Trophoblast cell (in vitro differentiated cells and primary cell): Measurements from ENCODE around the gene CA12. TPM values are rescaled to one million over a fixed set of nuclear protein-coding genes. Genes with fewer than 3 reads are reported as not detected.

Source experiments
- DNase-seq, 2 donors: peaks; one replicate each; pipeline ENCODE4 v3.0.0-alpha.2; 2016
- H2AFZ ChIP-seq: 2 replicates; pipeline ENCODE4 v1.6.1; 2013; ENCODE audit warnings: low read length, moderate library complexity, mild to moderate bottlenecking; ENCODE audit not compliant: insufficient read depth, poor library complexity
- H2AK5ac ChIP-seq: 2 replicates; pipeline ENCODE4 v1.6.1; 2013; ENCODE audit warnings: mild to moderate bottlenecking, low read length
- H2BK120ac ChIP-seq: 2 replicates; pipeline ENCODE4 v1.6.1; 2013; ENCODE audit warnings: low read length, mild to moderate bottlenecking, moderate library complexity; ENCODE audit not compliant: insufficient read depth, poor library complexity
- H2BK12ac ChIP-seq: 2 replicates; pipeline ENCODE4 v1.6.1; 2013; ENCODE audit warnings: mild to moderate bottlenecking, low read length, moderate library complexity
- H2BK5ac ChIP-seq: 2 replicates; pipeline ENCODE4 v1.6.1; 2013; ENCODE audit warnings: low read length, low read depth, moderate library complexity, mild to moderate bottlenecking; ENCODE audit not compliant: poor library complexity
- H3K14ac ChIP-seq: 2 replicates; pipeline ENCODE4 v1.6.1; 2013; ENCODE audit warnings: mild to moderate bottlenecking, low read length
- H3K18ac ChIP-seq: 2 replicates; pipeline ENCODE4 v1.6.1; 2013; ENCODE audit warnings: mild to moderate bottlenecking, low read length
- H3K23ac ChIP-seq: 2 replicates; pipeline ENCODE4 v1.6.1; 2013; ENCODE audit warnings: low read length
- H3K27ac ChIP-seq: 2 replicates; pipeline ENCODE4 v1.5.1; 2013; ENCODE audit warnings: low read depth, mild to moderate bottlenecking, inconsistent platforms, low read length, moderate library complexity
- H3K27me3 ChIP-seq: 2 replicates; pipeline ENCODE4 v1.6.1; 2013; ENCODE audit warnings: inconsistent platforms, mild to moderate bottlenecking, low read length, moderate library complexity; ENCODE audit not compliant: insufficient read depth
- H3K36me3 ChIP-seq, 2 experiments: 1 replicate in 1 of 2; 2 replicates in 1 of 2; pipeline ENCODE4 v1.6.1; 2013; ENCODE audit warnings: low read length in 2 of 2, mild to moderate bottlenecking in 2 of 2, moderate library complexity in 1 of 2; ENCODE audit not compliant: insufficient read depth in 2 of 2, control insufficient read depth in 1 of 2
- H3K4ac ChIP-seq: 2 replicates; pipeline ENCODE4 v1.6.1; 2013; ENCODE audit warnings: low read depth, mild to moderate bottlenecking, low read length, moderate library complexity
- H3K4me1 ChIP-seq, 2 experiments: 1 replicate in 1 of 2; 2 replicates in 1 of 2; pipeline ENCODE4 v1.6.1; 2013; ENCODE audit warnings: low read length in 2 of 2, mild to moderate bottlenecking in 2 of 2, moderate library complexity in 1 of 2; ENCODE audit not compliant: insufficient read depth in 2 of 2, control insufficient read depth in 1 of 2
- H3K4me2 ChIP-seq: 2 replicates; pipeline ENCODE4 v1.6.1; 2013; ENCODE audit warnings: inconsistent platforms, mild to moderate bottlenecking, low read length, moderate library complexity
- H3K4me3 ChIP-seq: 2 replicates; pipeline ENCODE4 v1.5.1; 2013; ENCODE audit warnings: mild to moderate bottlenecking, low read depth, low read length, inconsistent platforms
- H3K79me1 ChIP-seq: one replicate; pipeline ENCODE4 v1.6.1; 2013; ENCODE audit warnings: low read length
- H3K79me2 ChIP-seq: 2 replicates; pipeline ENCODE4 v1.6.1; 2013; ENCODE audit warnings: low read length, mild to moderate bottlenecking; ENCODE audit not compliant: control insufficient read depth, insufficient read depth, poor library complexity
- H3K9ac ChIP-seq: 2 replicates; pipeline ENCODE4 v1.6.1; 2013; ENCODE audit warnings: mild to moderate bottlenecking, low read length
- H3K9me3 ChIP-seq: 2 replicates; pipeline ENCODE4 v1.6.1; 2013; ENCODE audit warnings: low read depth, mild to moderate bottlenecking, control low read depth, inconsistent platforms, low read length; ENCODE audit not compliant: insufficient read depth
- H4K12ac ChIP-seq: 2 replicates; pipeline ENCODE4 v1.6.1; 2013; ENCODE audit warnings: low read depth, mild to moderate bottlenecking, low read length, moderate library complexity
- H4K8ac ChIP-seq: 2 replicates; pipeline ENCODE4 v1.6.1; 2013; ENCODE audit warnings: low read depth, mild to moderate bottlenecking, low read length, moderate library complexity
- H4K91ac ChIP-seq: one replicate; pipeline ENCODE4 v1.6.1; 2013; ENCODE audit warnings: low read depth, mild to moderate bottlenecking, low read length, moderate library complexity
- WGBS: extraction: QIAGEN DNeasy Blood & Tissue Kit; methylation state at CpG from one replicate; pipeline ENCODE4 v1.1.7; 2013; ENCODE audit warnings: missing lambda C conversion rate; ENCODE audit not compliant: insufficient read length, insufficient coverage; ENCODE audit errors: extremely low coverage; 5-methylcytosine and 5-hydroxymethylcytosine counted together
- polyA plus RNA-seq: library from polyadenylated mRNA; stranded (reverse); fragments of 200-250 nt; gene quantifications from 2 replicates; pipeline ENCODE4 v1.2.3, GENCODE V29; 2013

Gene CA12
- 3.5 and 3.7 TPM in 2 replicates for polyA plus RNA-seq

- H3K27ac ChIP-seq = no peak within 1 kb of the TSS
- no peak within 1 kb of the TSS for H2BK12ac ChIP-seq
- peaks cover 28 to 36% of the 10 kb centered on the region in 2 experiments for H3K4me1 ChIP-seq
- no peak within 1 kb of the TSS for H3K23ac ChIP-seq
- H2BK5ac ChIP-seq = no peak within 1 kb of the TSS
- H3K36me3 ChIP-seq = no peaks in the 10 kb centered on the region
- H4K8ac ChIP-seq = peak within 1 kb of the TSS; percentile 7
- no peak within 1 kb of the TSS for H4K12ac ChIP-seq
- no peak within 1 kb of the TSS for H3K9ac ChIP-seq
- H2AFZ ChIP-seq = peak within 1 kb of the TSS; percentile 32
- DNase-seq = peak; percentile 24 to 71
- no peak within 1 kb of the TSS for H2AK5ac ChIP-seq
- H3K4me3 ChIP-seq = peak within 1 kb of the TSS; percentile 71
- no peak within 1 kb of the TSS for H4K91ac ChIP-seq
- H3K14ac ChIP-seq = no peak within 1 kb of the TSS
- H3K18ac ChIP-seq = no peak within 1 kb of the TSS
- H3K9me3 ChIP-seq = peaks cover 2% of the 10 kb centered on the region
- no peaks in the 10 kb centered on the region for H3K27me3 ChIP-seq
- H3K79me1 ChIP-seq = peaks cover 2% of the 10 kb centered on the region
- peak within 1 kb of the TSS; percentile 14 for H2BK120ac ChIP-seq
- H3K4ac ChIP-seq = no peak within 1 kb of the TSS
- no CpG with 5 or more reads among the region's 58 CpGs for WGBS
- peaks cover 3% of the 10 kb centered on the region for H3K79me2 ChIP-seq
- peak within 1 kb of the TSS; percentile 81 for H3K4me2 ChIP-seq
Observed at GRCh38 chr15:63381301-63382204, at the start of gene CA12. Gene CA12 (minus strand): TSS chr15:63381846. CDS start chr15:63381720, 126 bp downstream.

DNA sequence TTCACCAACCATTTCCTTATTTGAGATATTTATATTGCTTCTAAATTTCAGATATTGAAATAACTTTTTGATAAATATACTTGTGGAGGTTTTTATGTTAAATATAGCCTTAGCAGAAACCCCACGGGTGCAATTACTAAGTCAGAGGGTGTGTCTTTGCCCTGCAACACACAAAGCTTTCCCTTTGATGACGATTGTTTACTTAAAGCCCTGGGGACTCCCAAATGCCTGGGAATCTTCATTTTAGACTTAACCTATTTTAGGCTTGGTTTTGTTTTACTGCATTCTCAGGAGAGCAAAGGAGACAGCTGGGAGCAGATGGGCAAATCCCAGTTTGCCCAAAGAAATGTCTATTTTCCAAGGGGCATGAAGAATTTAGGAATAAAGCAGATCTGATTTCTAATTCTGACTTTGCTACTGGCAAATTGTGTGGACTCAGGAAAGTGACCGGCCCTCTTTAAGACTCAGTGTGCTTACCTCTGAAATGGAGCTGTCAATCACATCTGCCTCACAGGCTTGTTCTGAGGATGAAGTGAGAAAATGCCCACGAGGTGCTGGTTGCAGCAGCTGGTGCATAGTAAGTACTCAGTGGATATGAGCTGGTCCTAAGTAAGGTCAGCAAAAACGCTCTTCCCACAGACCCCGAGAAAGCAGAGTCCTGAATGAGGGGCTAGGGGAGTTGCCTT lies 49.3 kb upstream of the CA12 start:
- H3K27ac ChIP-seq = no peak overlapping the region
- H3K36me3 ChIP-seq = no peaks in the 10 kb centered on the region
- no peak overlapping the region for H2BK120ac ChIP-seq
- no peak overlapping the region for H3K14ac ChIP-seq
- no peak overlapping the region for H3K4ac ChIP-seq
- H2BK12ac ChIP-seq = no peak overlapping the region
- H3K4me3 ChIP-seq = no peak overlapping the region
- no peaks in the 10 kb centered on the region for H3K4me1 ChIP-seq
- H3K4me2 ChIP-seq = no peak overlapping the region
- no peak overlapping the region for H3K9ac ChIP-seq
- H3K9me3 ChIP-seq = peaks cover 3% of the 10 kb centered on the region
- H4K91ac ChIP-seq = no peak overlapping the region
- no peak for DNase-seq
- no peaks in the 10 kb centered on the region for H3K79me1 ChIP-seq
- H3K18ac ChIP-seq = no peak overlapping the region
- H2BK5ac ChIP-seq = no peak overlapping the region
- no peaks in the 10 kb centered on the region for H3K79me2 ChIP-seq
- H3K27me3 ChIP-seq = no peaks in the 10 kb centered on the region
- no peak overlapping the region for H4K8ac ChIP-seq
- H3K23ac ChIP-seq = no peak overlapping the region
- H2AK5ac ChIP-seq = no peak overlapping the region
- no peak overlapping the region for H2AFZ ChIP-seq
- WGBS = no CpG with 5 or more reads among the region's 6 CpGs
- no peak overlapping the region for H4K12ac ChIP-seq

GRCh38 chr15:63426552-63426951 lies 44.9 kb upstream of the CA12 start:
- no CpG with 5 or more reads among the region's 2 CpGs for WGBS
- Histone ChIP-seq H2BK5ac (no peak overlapping the region), H3K14ac (no peak overlapping the region), H3K9ac (peak overlapping the region; percentile 39), H3K4me3 (no peak overlapping the region), H3K79me2 (no peaks in the 10 kb centered on the region), H3K9me3 (peaks cover 3% of the 10 kb centered on the region), H3K18ac (no peak overlapping the region), H3K23ac (no peak overlapping the region), H4K12ac (no peak overlapping the region), H3K27ac (no peak overlapping the region), H3K79me1 (no peaks in the 10 kb centered on the region), H3K36me3 (no peaks in the 10 kb centered on the region), H3K4ac (no peak overlapping the region), H2BK120ac (no peak overlapping the region), H2AK5ac (no peak overlapping the region), H2AFZ (no peak overlapping the region), H2BK12ac (no peak overlapping the region), H3K4me1 (no peaks in the 10 kb centered on the region), H4K8ac (no peak overlapping the region), H3K27me3 (no peaks in the 10 kb centered on the region), H4K91ac (no peak overlapping the region), H3K4me2 (no peak overlapping the region)
- DNase-seq = no peak

GRCh38 chr15:63425426-63425985 lies 43.9 kb upstream of the CA12 start:
- Histone ChIP-seq H3K27me3 (no peaks in the 10 kb centered on the region), H3K79me2 (no peaks in the 10 kb centered on the region), H3K9ac (no peak overlapping the region), H4K12ac (no peak overlapping the region), H4K8ac (no peak overlapping the region), H3K23ac (no peak overlapping the region), H2BK12ac (no peak overlapping the region), H2BK120ac (no peak overlapping the region), H3K18ac (no peak overlapping the region), H3K4ac (no peak overlapping the region), H3K9me3 (peaks cover 3% of the 10 kb centered on the region), H2AK5ac (no peak overlapping the region), H2BK5ac (no peak overlapping the region), H3K4me1 (no peaks in the 10 kb centered on the region), H3K4me2 (no peak overlapping the region), H3K4me3 (no peak overlapping the region), H3K14ac (no peak overlapping the region), H4K91ac (no peak overlapping the region), H3K27ac (no peak overlapping the region), H2AFZ (no peak overlapping the region), H3K79me1 (no peaks in the 10 kb centered on the region), H3K36me3 (no peaks in the 10 kb centered on the region)
- WGBS = no CpG with 5 or more reads among the region's 2 CpGs
- no peak for DNase-seq
